Thymus (tissue), 11 donors: Measurements from ENCODE around the gene PIK3C3. TPM values are rescaled to one million over a fixed set of nuclear protein-coding genes. Genes with fewer than 3 reads are reported as not detected.
"Not testable (repeated sequence)": the region's sequence is repeated elsewhere in the genome, so short reads cannot be mapped to it uniquely, and the experiment has no call there.

Experiments
- DNase-seq, 9 donors: peaks; one replicate each; pipeline ENCODE4 v3.0.0-alpha.2; 2013; ENCODE audit warnings: low spot score in 9 of 9, low read depth in 6 of 9, missing footprints in 1 of 9
- H3K27ac ChIP-seq, 2 donors: one replicate each; pipeline ENCODE4 v1.5.1; 2013; ENCODE audit warnings: control low read depth in 1 of 2, low read depth in 1 of 2, low read length in 1 of 2, mild to moderate bottlenecking in 1 of 2, moderate library complexity in 1 of 2
- H3K27me3 ChIP-seq, 2 donors: one replicate each; pipeline ENCODE4 v1.5.1; 2013; ENCODE audit warnings: low read length in 1 of 2; ENCODE audit not compliant: control insufficient read depth in 2 of 2, insufficient read depth in 1 of 2
- H3K36me3 ChIP-seq, 2 donors: one replicate each; pipeline ENCODE4 v1.5.1; 2013; ENCODE audit warnings: low read length in 1 of 2, mild to moderate bottlenecking in 1 of 2, moderate library complexity in 1 of 2; ENCODE audit not compliant: control insufficient read depth in 2 of 2, insufficient read depth in 2 of 2
- H3K4me1 ChIP-seq, 2 donors: one replicate each; pipeline ENCODE4 v1.5.1; 2013; ENCODE audit warnings: low read length in 2 of 2; ENCODE audit not compliant: control insufficient read depth in 2 of 2, insufficient read depth in 2 of 2
- H3K4me3 ChIP-seq, 2 donors: one replicate each; pipeline ENCODE4 v1.5.1; 2013; ENCODE audit warnings: low read length in 2 of 2, control low read depth in 1 of 2, mild to moderate bottlenecking in 1 of 2
- H3K9me3 ChIP-seq, 2 donors: one replicate each; pipeline ENCODE4 v1.5.1; 2013; ENCODE audit warnings: low read length in 1 of 2, mild to moderate bottlenecking in 1 of 2; ENCODE audit not compliant: control insufficient read depth in 2 of 2, insufficient read depth in 1 of 2
- WGBS: extraction: QIAGEN DNeasy Blood & Tissue Kit; methylation state at CpG from one replicate; pipeline ENCODE4 v1.1.7; 2013; 5-methylcytosine and 5-hydroxymethylcytosine counted together
- polyA plus RNA-seq: library from polyadenylated mRNA; stranded (reverse); fragments of 200-250 nt; gene quantifications from one replicate; pipeline ENCODE4 v1.2.3, GENCODE V29; 2013
- total RNA-seq: library from RNA; stranded (reverse); fragments of 120-200 nt; gene quantifications from one replicate; pipeline ENCODE4 v1.2.4, GENCODE V29; 2013
- donor health status: healthy.

PIK3C3 gene
- total and polyA plus RNA-seq, 2 donors, result 54.4 to 58.0 TPM

- no peak for DNase-seq
- H3K4me1 ChIP-seq, result no peaks in the 10 kb centered on the region
- no peak overlapping the region for H3K4me3 ChIP-seq
- peaks cover 8 to 21% of the 10 kb centered on the region in 2 donors for H3K36me3 ChIP-seq
- no peaks in the 10 kb centered on the region for H3K27me3 ChIP-seq
- 72% methylated on average over 4 of the region's 4 CpGs for WGBS
- H3K9me3 ChIP-seq, result no peaks in the 10 kb centered on the region
- no peak overlapping the region for H3K27ac ChIP-seq
Measured at GRCh38 chr18:41992703-41993102, 37.7 kb downstream of the PIK3C3 start.

DNA sequence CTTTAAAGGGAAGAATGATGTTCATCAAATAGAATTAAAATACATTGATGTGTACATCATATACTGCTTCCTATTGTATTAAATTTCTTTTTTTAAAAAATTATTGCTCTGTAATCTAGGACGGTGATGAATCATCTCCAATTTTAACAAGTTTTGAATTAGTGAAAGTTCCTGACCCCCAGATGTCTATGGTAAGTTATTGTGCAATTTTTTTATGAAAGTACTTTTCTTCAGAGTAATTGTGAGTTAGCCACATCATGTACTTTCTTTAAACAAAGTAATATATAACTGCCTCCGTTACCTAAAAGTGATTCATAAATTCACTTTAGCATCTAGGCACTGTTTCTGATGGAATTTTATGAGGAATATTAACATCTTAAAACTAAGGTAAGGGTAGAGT, 38.1 kb downstream of the PIK3C3 start:
- WGBS, result 91% methylated on average over 2 of the region's 2 CpGs
- H3K4me3 ChIP-seq, result no peak overlapping the region
- peaks cover 8 to 18% of the 10 kb centered on the region in 2 donors for H3K36me3 ChIP-seq
- H3K27ac ChIP-seq, result no peak overlapping the region
- DNase-seq, result no peak
- no peaks in the 10 kb centered on the region for H3K4me1 ChIP-seq
- no peaks in the 10 kb centered on the region for H3K27me3 ChIP-seq
- no peaks in the 10 kb centered on the region for H3K9me3 ChIP-seq

GRCh38 chr18:41996020-41996419, 41.0 kb downstream of the PIK3C3 start:
- no peak for DNase-seq
- H3K4me3 ChIP-seq, result no peak overlapping the region
- 93% methylated on average over 1 of the region's 1 CpG for WGBS
- H3K9me3 ChIP-seq, result no peaks in the 10 kb centered on the region
- no peaks in the 10 kb centered on the region for H3K27me3 ChIP-seq
- H3K27ac ChIP-seq, result no peak overlapping the region
- H3K36me3 ChIP-seq, result peaks cover 7 to 27% of the 10 kb centered on the region in 2 donors
- H3K4me1 ChIP-seq, result no peaks in the 10 kb centered on the region

DNA sequence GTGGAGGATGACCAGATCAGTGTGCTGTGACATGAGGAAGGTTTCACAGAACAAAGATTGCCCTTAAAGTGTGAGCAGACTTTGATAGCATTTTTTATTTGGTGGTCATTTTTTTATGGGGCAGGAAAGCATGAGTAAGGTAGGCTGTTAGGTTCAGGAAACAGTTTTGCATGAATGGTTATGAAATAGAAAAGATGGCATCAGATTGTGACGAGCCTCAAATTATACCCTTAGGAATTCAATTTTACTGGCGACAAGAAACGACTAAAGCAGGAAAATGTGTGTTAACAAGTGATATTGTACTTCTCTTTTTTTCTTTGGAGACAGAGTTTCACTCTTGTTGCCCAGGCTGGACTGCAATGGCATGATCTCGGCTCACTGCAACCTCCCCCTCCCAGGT, 44.7 kb downstream of the PIK3C3 start:
- Histone ChIP-seq H3K4me1 (no peaks in the 10 kb centered on the region), H3K27ac (no peak overlapping the region), H3K9me3 (no peaks in the 10 kb centered on the region), H3K4me3 (no peak overlapping the region), H3K36me3 (peaks cover 18 to 35% of the 10 kb centered on the region in 2 donors), H3K27me3 (no peaks in the 10 kb centered on the region)
- WGBS, result 84% methylated on average over 4 of the region's 4 CpGs
- DNase-seq, result no peak

GRCh38 chr18:42001801-42002200, 46.8 kb downstream of the PIK3C3 start:
- no peaks in the 10 kb centered on the region for H3K4me1 ChIP-seq
- H3K4me3 ChIP-seq, result no peak overlapping the region
- peaks cover 25 to 49% of the 10 kb centered on the region in 2 donors for H3K36me3 ChIP-seq
- H3K9me3 ChIP-seq, result no peaks in the 10 kb centered on the region
- H3K27me3 ChIP-seq, result no peaks in the 10 kb centered on the region
- no peak overlapping the region for H3K27ac ChIP-seq
- no peak for DNase-seq
- WGBS, result 97% methylated on average over 3 of the region's 3 CpGs

- Histone ChIP-seq H3K36me3 (peaks cover 25 to 37% of the 10 kb centered on the region in 2 donors), H3K27ac (no peak overlapping the region), H3K4me3 (no peak overlapping the region), H3K4me1 (no peaks in the 10 kb centered on the region), H3K9me3 (no peaks in the 10 kb centered on the region), H3K27me3 (no peaks in the 10 kb centered on the region)
- DNase-seq, result no peak
- WGBS, result over 99% methylated on average over 2 of the region's 2 CpGs
Measured at GRCh38 chr18:42004653-42005052, 49.6 kb downstream of the PIK3C3 start.

GRCh38 chr18:42005782-42006181, 50.7 kb downstream of the PIK3C3 start:
- no peak for DNase-seq
- Histone ChIP-seq H3K4me3 (no peak overlapping the region), H3K27ac (no peak overlapping the region), H3K36me3 (peaks cover 25 to 34% of the 10 kb centered on the region in 2 donors), H3K27me3 (no peaks in the 10 kb centered on the region), H3K4me1 (no peaks in the 10 kb centered on the region), H3K9me3 (no peaks in the 10 kb centered on the region)

DNA sequence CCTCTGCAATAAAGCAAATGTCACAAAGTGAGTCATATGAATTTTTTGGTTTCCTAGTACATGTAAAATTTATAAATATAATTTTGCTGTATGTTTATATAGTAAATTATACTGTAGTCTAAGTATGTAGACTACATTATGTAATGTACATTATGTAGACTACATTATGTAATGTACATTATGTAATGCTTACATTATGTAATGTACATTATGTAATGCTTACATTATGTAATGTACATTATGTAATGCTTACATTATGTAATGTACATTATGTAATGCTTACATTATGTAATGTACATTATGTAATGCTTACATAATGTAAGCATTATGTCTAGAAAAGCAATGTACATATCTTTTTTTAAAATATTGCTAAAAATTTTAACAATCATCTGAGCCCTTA, 54.4 kb downstream of the PIK3C3 start:
- not testable (repeated sequence) for H3K27me3 ChIP-seq, DNase-seq, H3K4me3 ChIP-seq, H3K9me3 ChIP-seq, H3K27ac ChIP-seq, H3K4me1 ChIP-seq
- peaks cover 15 to 28% of the 10 kb centered on the region in 2 donors for H3K36me3 ChIP-seq

- Histone ChIP-seq H3K4me1 (no peaks in the 10 kb centered on the region), H3K36me3 (peaks cover 7 to 20% of the 10 kb centered on the region in 2 donors), H3K4me3 (no peak overlapping the region), H3K9me3 (no peaks in the 10 kb centered on the region), H3K27me3 (no peaks in the 10 kb centered on the region), H3K27ac (no peak overlapping the region)
- 98% methylated on average over 4 of the region's 4 CpGs for WGBS
- no peak for DNase-seq
Measured at GRCh38 chr18:42011053-42011452, 56.0 kb downstream of the PIK3C3 start.

DNA sequence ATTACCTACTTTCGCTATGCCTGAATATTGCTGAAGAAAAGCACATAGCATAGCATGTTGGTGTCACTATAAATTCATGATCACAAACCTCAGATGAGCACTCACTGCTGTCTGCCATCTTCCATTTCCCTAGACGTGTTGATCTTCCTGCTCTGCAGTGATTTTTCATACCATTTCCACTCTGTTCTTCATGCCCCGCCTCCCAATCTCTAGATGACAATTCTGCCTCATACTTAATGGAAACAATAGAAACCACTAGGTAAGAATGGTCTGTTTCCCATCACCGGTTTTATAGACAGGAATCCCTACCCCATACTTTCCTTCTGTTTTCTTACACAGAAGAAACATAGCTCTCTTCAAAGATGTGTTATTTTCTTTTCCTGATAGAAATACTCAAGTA, 63.8 kb downstream of the PIK3C3 start:
- Histone ChIP-seq H3K36me3 (peaks cover 0 to 17% of the 10 kb centered on the region in 2 donors), H3K9me3 (no peaks in the 10 kb centered on the region), H3K4me3 (no peak overlapping the region), H3K27ac (no peak overlapping the region), H3K4me1 (no peaks in the 10 kb centered on the region), H3K27me3 (no peaks in the 10 kb centered on the region)
- WGBS, result 96% methylated on average over 4 of the region's 4 CpGs
- DNase-seq, result no peak
